Skeletal muscle tissue (tissue), 4 donors: ENCODE data around the gene UNC13A. TPM values are rescaled to one million over a fixed set of nuclear protein-coding genes. Genes with fewer than 3 reads are reported as not detected.
A peak's percentile ranks its signal among the peaks of the same experiment; 100 is the strongest.

ENCODE experiments used
- H3K27ac ChIP-seq: one replicate; pipeline ENCODE4 v1.7.0; 2013; ENCODE audit warnings: mild to moderate bottlenecking, low read depth, low read length, inconsistent platforms
- H3K27me3 ChIP-seq, 3 donors: one replicate each; pipeline ENCODE4 v1.7.0; 2013; ENCODE audit warnings: low read length in 3 of 3; ENCODE audit not compliant: control insufficient read depth in 3 of 3, insufficient read depth in 3 of 3
- H3K36me3 ChIP-seq, 3 donors: one replicate each; pipeline ENCODE4 v1.7.0; 2013; ENCODE audit warnings: low read length in 3 of 3; ENCODE audit not compliant: control insufficient read depth in 3 of 3, insufficient read depth in 3 of 3
- H3K4me1 ChIP-seq, 3 donors: one replicate each; pipeline ENCODE4 v1.7.0; 2013; ENCODE audit warnings: low read length in 3 of 3, mild to moderate bottlenecking in 3 of 3; ENCODE audit not compliant: control insufficient read depth in 3 of 3, insufficient read depth in 3 of 3
- H3K4me3 ChIP-seq, 3 donors: one replicate each; pipeline ENCODE4 v1.7.0; 2013; ENCODE audit warnings: low read length in 3 of 3
- H3K9ac ChIP-seq, 3 donors: one replicate each; pipeline ENCODE4 v1.7.0; 2013; ENCODE audit warnings: low read length in 3 of 3, mild to moderate bottlenecking in 3 of 3, moderate library complexity in 2 of 3, low read depth in 1 of 3
- H3K9me3 ChIP-seq, 3 donors: one replicate each; pipeline ENCODE4 v1.7.0; 2013; ENCODE audit warnings: low read length in 3 of 3; ENCODE audit not compliant: control insufficient read depth in 3 of 3
- total RNA-seq: library from RNA; depleted of rRNA; stranded (reverse); fragments of >200 nt; gene quantifications from one replicate; pipeline ENCODE4 v1.2.3, GENCODE V29; 2014
- donor health status: Osteomylitis.

Gene UNC13A
- total RNA-seq, 1 donor from 2014 or later, result not detected

- H3K36me3 ChIP-seq, result peaks cover 18 to 32% (median 19%) of the 10 kb centered on the region in 3 donors
- H3K27ac ChIP-seq, result peak overlapping the region; percentile 25
These were observed 122.5 kb downstream of the UNC13A start for GRCh38 chr19:17565611-17566010.

GRCh38 chr19:17564781-17565180 lies 123.4 kb downstream of the UNC13A start:
- Histone ChIP-seq H3K36me3 (peaks cover 23 to 37% (median 28%) of the 10 kb centered on the region in 3 donors), H3K9me3 (no peaks in the 10 kb centered on the region), H3K4me1 (peaks cover 20 to 23% (median 21%) of the 10 kb centered on the region in 3 donors), H3K27me3 (no peaks in the 10 kb centered on the region), H3K27ac (no peak overlapping the region), H3K4me3 (no peak overlapping the region), H3K9ac (peak overlapping the region in 1 of 3 donors; percentile 6)

More at GRCh38 chr19:17565611-17566010, 122.5 kb downstream of the UNC13A start:
- Histone ChIP-seq H3K9ac (no peak overlapping the region), H3K27me3 (no peaks in the 10 kb centered on the region), H3K4me3 (no peak overlapping the region), H3K9me3 (no peaks in the 10 kb centered on the region), H3K4me1 (peaks cover 13 to 16% (median 14%) of the 10 kb centered on the region in 3 donors)

GRCh38 chr19:17562561-17562960 lies 125.6 kb downstream of the UNC13A start:
- peaks cover 21 to 35% (median 22%) of the 10 kb centered on the region in 3 donors for H3K36me3 ChIP-seq
- no peaks in the 10 kb centered on the region for H3K27me3 ChIP-seq
- H3K4me1 ChIP-seq, result peaks cover 20 to 29% (median 28%) of the 10 kb centered on the region in 3 donors
- no peak overlapping the region for H3K9ac ChIP-seq
- no peak overlapping the region for H3K4me3 ChIP-seq
- H3K9me3 ChIP-seq, result no peaks in the 10 kb centered on the region
- no peak overlapping the region for H3K27ac ChIP-seq

- peaks cover 20 to 29% (median 28%) of the 10 kb centered on the region in 3 donors for H3K4me1 ChIP-seq
- H3K27ac ChIP-seq, result no peak overlapping the region
These were observed 126.1 kb downstream of the UNC13A start for GRCh38 chr19:17562097-17562496.

GRCh38 chr19:17560205-17560595 lies 128.0 kb downstream of the UNC13A start:
- Histone ChIP-seq H3K9me3 (no peaks in the 10 kb centered on the region), H3K4me1 (peaks cover 17 to 30% (median 27%) of the 10 kb centered on the region in 3 donors), H3K9ac (no peak overlapping the region), H3K4me3 (no peak overlapping the region), H3K27ac (peak overlapping the region; percentile 62), H3K27me3 (no peaks in the 10 kb centered on the region), H3K36me3 (peaks cover 16 to 27% (median 22%) of the 10 kb centered on the region in 3 donors)

More at GRCh38 chr19:17562097-17562496, 126.1 kb downstream of the UNC13A start:
- no peak overlapping the region for H3K9ac ChIP-seq
- H3K4me3 ChIP-seq, result no peak overlapping the region
- H3K36me3 ChIP-seq, result peaks cover 18 to 30% (median 22%) of the 10 kb centered on the region in 3 donors
- no peaks in the 10 kb centered on the region for H3K9me3 ChIP-seq
- no peaks in the 10 kb centered on the region for H3K27me3 ChIP-seq

GRCh38 chr19:17557466-17557865 lies 130.7 kb downstream of the UNC13A start:
- no peak overlapping the region for H3K27ac ChIP-seq
- H3K4me3 ChIP-seq, result no peak overlapping the region

GRCh38 chr19:17556995-17557394 lies 131.2 kb downstream of the UNC13A start:
- Histone ChIP-seq H3K27ac (no peak overlapping the region), H3K27me3 (no peaks in the 10 kb centered on the region), H3K9ac (no peak overlapping the region), H3K4me1 (peaks cover 28 to 34% (median 29%) of the 10 kb centered on the region in 3 donors), H3K36me3 (peaks cover 12 to 17% (median 15%) of the 10 kb centered on the region in 3 donors), H3K9me3 (no peaks in the 10 kb centered on the region), H3K4me3 (peak overlapping the region in 1 of 3 donors; percentile 82)

More at GRCh38 chr19:17557466-17557865, 130.7 kb downstream of the UNC13A start:
- no peak overlapping the region for H3K9ac ChIP-seq
- no peaks in the 10 kb centered on the region for H3K27me3 ChIP-seq
- H3K36me3 ChIP-seq, result peaks cover 12 to 22% (median 17%) of the 10 kb centered on the region in 3 donors
- H3K9me3 ChIP-seq, result no peaks in the 10 kb centered on the region
- H3K4me1 ChIP-seq, result peaks cover 28 to 34% (median 29%) of the 10 kb centered on the region in 3 donors

- Histone ChIP-seq H3K27ac (peak overlapping the region; percentile 77), H3K4me3 (peak overlapping the region; percentile 82 to 95 (median 93)), H3K27me3 (no peaks in the 10 kb centered on the region), H3K9me3 (no peaks in the 10 kb centered on the region), H3K4me1 (peaks cover 28 to 34% (median 29%) of the 10 kb centered on the region in 3 donors), H3K36me3 (peaks cover 12 to 17% (median 15%) of the 10 kb centered on the region in 3 donors), H3K9ac (peak overlapping the region; percentile 84 to 94 (median 89))
These were observed 132.0 kb downstream of the UNC13A start for GRCh38 chr19:17555929-17556813.

- H3K4me3 ChIP-seq, result peak within 1 kb of the TSS; percentile 82 to 95 (median 93)
- peak within 1 kb of the TSS; percentile 84 to 94 (median 89) for H3K9ac ChIP-seq
- H3K9me3 ChIP-seq, result no peaks in the 10 kb centered on the region
- H3K4me1 ChIP-seq, result peaks cover 27 to 34% (median 28%) of the 10 kb centered on the region in 3 donors
- peak within 1 kb of the TSS; percentile 77 for H3K27ac ChIP-seq
- H3K36me3 ChIP-seq, result peaks cover 12 to 15% (median 14%) of the 10 kb centered on the region in 3 donors
- H3K27me3 ChIP-seq, result no peaks in the 10 kb centered on the region
These were observed 132.7 kb downstream of the UNC13A start, which contains the start of gene COLGALT1 for GRCh38 chr19:17555480-17555928. Gene COLGALT1, plus strand, starts transcription at chr19:17555649. Its CDS starts 65 bp downstream, at chr19:17555714.
